Measurements from ENCODE around the gene C2.

DNA sequence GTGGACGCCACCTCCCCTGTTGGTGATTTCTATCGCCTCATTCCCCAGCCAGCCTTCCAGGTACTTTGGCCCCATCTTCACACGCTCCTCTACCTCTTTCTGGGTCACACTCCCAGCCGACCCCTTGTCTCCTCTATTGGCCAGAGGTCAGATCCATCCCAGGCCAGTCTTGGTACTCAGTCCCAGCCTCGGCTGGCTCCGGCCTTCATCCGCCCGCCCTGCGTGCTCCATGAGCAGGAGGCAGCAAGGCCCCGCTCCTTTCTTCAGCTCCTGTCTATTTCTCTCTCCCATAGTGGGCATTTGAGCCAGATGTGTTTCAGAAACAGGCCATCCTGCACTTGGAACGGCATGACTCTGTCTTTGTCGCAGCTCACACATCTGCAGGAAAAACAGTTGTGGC is 34.1 kb downstream of the C2 start:
- no peak for TF ChIP-seq POLR2A (IDR thresholded peaks at IDR 0.05)
- TF ChIP-seq, protein P1, sequence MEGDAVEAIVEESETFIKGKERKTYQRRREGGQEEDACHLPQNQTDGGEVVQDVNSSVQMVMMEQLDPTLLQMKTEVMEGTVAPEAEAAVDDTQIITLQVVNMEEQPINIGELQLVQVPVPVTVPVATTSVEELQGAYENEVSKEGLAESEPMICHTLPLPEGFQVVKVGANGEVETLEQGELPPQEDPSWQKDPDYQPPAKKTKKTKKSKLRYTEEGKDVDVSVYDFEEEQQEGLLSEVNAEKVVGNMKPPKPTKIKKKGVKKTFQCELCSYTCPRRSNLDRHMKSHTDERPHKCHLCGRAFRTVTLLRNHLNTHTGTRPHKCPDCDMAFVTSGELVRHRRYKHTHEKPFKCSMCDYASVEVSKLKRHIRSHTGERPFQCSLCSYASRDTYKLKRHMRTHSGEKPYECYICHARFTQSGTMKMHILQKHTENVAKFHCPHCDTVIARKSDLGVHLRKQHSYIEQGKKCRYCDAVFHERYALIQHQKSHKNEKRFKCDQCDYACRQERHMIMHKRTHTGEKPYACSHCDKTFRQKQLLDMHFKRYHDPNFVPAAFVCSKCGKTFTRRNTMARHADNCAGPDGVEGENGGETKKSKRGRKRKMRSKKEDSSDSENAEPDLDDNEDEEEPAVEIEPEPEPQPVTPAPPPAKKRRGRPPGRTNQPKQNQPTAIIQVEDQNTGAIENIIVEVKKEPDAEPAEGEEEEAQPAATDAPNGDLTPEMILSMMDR (IDR thresholded peaks at IDR 0.05), result no peak
